K562 (cell line): ENCODE measurements around the gene COPE. TPM values are rescaled to one million over a fixed set of nuclear protein-coding genes. Genes with fewer than 3 reads are reported as not detected.
"Not testable (repeated sequence)": the region's sequence is repeated elsewhere in the genome, so short reads cannot be mapped to it uniquely, and the experiment has no call there.

Experiments used
- ATAC-seq: fragments of 200-7000 bp; cut with Tn5 transposase; 3 replicates; pipeline ENCODE4 v1.9.1; 2020; ENCODE audit warnings: moderate library complexity
- BruUV-seq: library from RNA; stranded (reverse); fragments of 400-500 nt; replicated peaks from 2 replicates; lab custom pipeline; 2021; lab: Mats Ljungman, UMichigan
- CTCF ChIA-PET: fragments of 300-600 bp; formaldehyde crosslinking; extraction: SDS; loops from one replicate; lab custom pipeline; 2021; ENCODE audit warnings: low intra/inter-chr PET ratio; lab: Yijun Ruan, JAX
- POLR2A ChIA-PET: fragments of 300-600, 350-650 bp; sonication (Branson Sonifier 250); formaldehyde crosslinking; extraction: SDS; loops from one replicate; lab custom pipeline; 2021; ENCODE audit warnings: antibody characterized with exemption, inconsistent platforms; lab: Yijun Ruan, JAX
- DNase-seq, 4 experiments: peaks; one replicate each; pipeline versions ENCODE4 v3.0.0 to v3.0.0-alpha.2; 2011 to 2018; ENCODE audit warnings: low spot score in 3 of 4, mixed read lengths in 3 of 4; ENCODE audit errors: extremely low read depth in 1 of 4
- FAIRE-seq: peaks from 2 replicates; lab custom pipeline; 2011; peaks lifted over from hg19 to GRCh38; lab: Jason Lieb, UNC
- H2AFZ ChIP-seq: 2 replicates; pipeline ENCODE4 v1.6.0; 2011; ENCODE audit warnings: low read depth, low read length, control low read depth, inconsistent platforms
- H3K27ac ChIP-seq: fragments of 200-600 bp; 3 replicates; pipeline ENCODE4 v1.8.0; 2011; ENCODE audit warnings: low read depth, mild to moderate bottlenecking, control low read depth, inconsistent platforms, low read length, moderate library complexity, mixed read lengths; ENCODE audit errors: extremely low read depth
- H3K27me3 ChIP-seq, 2 experiments: fragments of 300-600 bp in 1 of 2; 2 replicates in 1 of 2; 3 replicates in 1 of 2; pipeline versions ENCODE4 v1.6.0 to v1.8.0; 2011; ENCODE audit warnings: inconsistent platforms in 2 of 2, low read length in 2 of 2, mild to moderate bottlenecking in 1 of 2, mixed read lengths in 1 of 2, moderate library complexity in 1 of 2; ENCODE audit not compliant: control insufficient read depth in 2 of 2, insufficient read depth in 2 of 2
- H3K36me3 ChIP-seq: fragments of 300-600 bp; 3 replicates; pipeline ENCODE4 v1.8.0; 2011; ENCODE audit warnings: mild to moderate bottlenecking, low read length, inconsistent platforms; ENCODE audit not compliant: control insufficient read depth, insufficient read depth
- H3K4me1 ChIP-seq, 2 experiments: fragments of 200-600 bp in 1 of 2; replicated peaks in 1 of 2; 2 replicates in 1 of 2; 3 replicates in 1 of 2; pipeline versions ENCODE4 v1.5.1 to v1.8.0; 2011; ENCODE audit warnings: inconsistent platforms in 2 of 2, low read length in 2 of 2, mild to moderate bottlenecking in 1 of 2, mixed read lengths in 1 of 2, moderate library complexity in 1 of 2; ENCODE audit not compliant: control insufficient read depth in 2 of 2, insufficient read depth in 2 of 2
- H3K4me2 ChIP-seq: 2 replicates; pipeline ENCODE4 v1.6.1; 2011; ENCODE audit warnings: low read length, control low read depth, inconsistent platforms, mixed read lengths; ENCODE audit not compliant: insufficient read depth
- H3K4me3 ChIP-seq: fragments of 200-600 bp; sonication (generic), shearing (Covaris generic); 2 replicates; pipeline ENCODE4 v1.5.1; 2016; ENCODE audit warnings: control low read depth, inconsistent platforms
- H3K79me2 ChIP-seq: fragments of 200-600 bp; 3 replicates; pipeline ENCODE4 v1.8.0; 2011; ENCODE audit warnings: low read length, inconsistent platforms; ENCODE audit not compliant: control insufficient read depth, insufficient read depth
- H3K9ac ChIP-seq, 2 experiments: 2 replicates each; pipeline versions ENCODE4 v1.6.0 to v1.6.1; 2011; ENCODE audit warnings: low read depth in 2 of 2, low read length in 2 of 2, control low read depth in 1 of 2, inconsistent platforms in 1 of 2, mild to moderate bottlenecking in 1 of 2, mixed read lengths in 1 of 2; ENCODE audit not compliant: insufficient read depth in 1 of 2
- H3K9me1 ChIP-seq: one replicate; pipeline ENCODE4 v1.6.0; 2011; ENCODE audit warnings: inconsistent platforms, mild to moderate bottlenecking, low read length, moderate library complexity; ENCODE audit not compliant: control insufficient read depth, insufficient read depth
- H3K9me3 ChIP-seq: replicated peaks from 2 replicates; pipeline ENCODE4 v1.5.1; 2011; ENCODE audit warnings: low read depth, low read length, inconsistent platforms; ENCODE audit not compliant: control insufficient read depth, insufficient read depth
- H4K20me1 ChIP-seq: replicated peaks from 2 replicates; pipeline ENCODE4 v1.6.1; 2011; ENCODE audit warnings: low read length, inconsistent platforms, mixed read lengths; ENCODE audit not compliant: control insufficient read depth, insufficient read depth
- BCOR ChIP-seq: fragments of 450-650 bp; IDR thresholded peaks from 2 replicates; pipeline ENCODE4 v1.6.1; 2016
- CEBPB ChIP-seq: fragments of 450-650 bp; IDR thresholded peaks from 2 replicates; pipeline ENCODE4 v1.6.1; 2016; ENCODE audit warnings: missing genetic modification characterization, missing compliant biosample characterization
- CEBPG ChIP-seq, 3 experiments: fragments of 200-800 bp in 1 of 3; sonication (Bioruptor generic) in 1 of 3; sonication (generic) in 1 of 3; formaldehyde crosslinking in 1 of 3; IDR thresholded peaks in 2 of 3; conservative IDR thresholded peaks in 1 of 3; 2 replicates each; pipeline versions ENCODE4 v1.6.1 to v1.8.0; 2016 to 2022; ENCODE audit warnings: missing compliant biosample characterization in 2 of 3, missing genetic modification characterization in 2 of 3, mild to moderate bottlenecking in 1 of 3, missing genetic modification reagents in 1 of 3
- KDM1A ChIP-seq, 2 experiments: fragments of 450-650 bp; IDR thresholded peaks; 2 replicates each; pipeline ENCODE4 v1.6.1; 2016; ENCODE audit warnings: mild to moderate bottlenecking in 2 of 2
- RBM25 ChIP-seq: fragments of 200-400 bp; formaldehyde crosslinking; IDR thresholded peaks from 2 replicates; pipeline ENCODE4 v1.6.1; 2018; ENCODE audit warnings: low read length, low read depth, moderate library complexity; ENCODE audit not compliant: severe bottlenecking
- RFX7 ChIP-seq: fragments of 250-450 bp; sonication (Bioruptor Pico); IDR thresholded peaks from 2 replicates; pipeline ENCODE4 v1.5.1; 2021; ENCODE audit warnings: mild to moderate bottlenecking
- SMARCA5 ChIP-seq: fragments of 450-650 bp; IDR thresholded peaks from 2 replicates; pipeline ENCODE4 v1.6.1; 2016
- ZFP36 ChIP-seq: fragments of 150-350 bp; IDR thresholded peaks from 2 replicates; pipeline ENCODE4 v1.6.1; 2018; ENCODE audit warnings: low read length, low read depth; ENCODE audit not compliant: partially characterized antibody
- WGBS: fragments of 100-300 bp; shearing (Covaris generic); methylation state at CpG from one replicate; pipeline ENCODE4 v1.1.6; 2016; ENCODE audit warnings: low coverage, mixed read lengths; ENCODE audit not compliant: insufficient coverage; ENCODE audit errors: missing lambda C conversion rate; 5-methylcytosine and 5-hydroxymethylcytosine counted together
- in situ Hi-C: fragments of 300-500 bp; cut with MboI; formaldehyde crosslinking; loops from 4 replicates; pipeline ENCODE4 v1.15.0; 2018; ENCODE audit warnings: inconsistent platforms, mixed read lengths
- intact Hi-C: fragments of 100-400 bp; cut with micrococcal nuclease; formaldehyde crosslinking; loops from 2 replicates; pipeline ENCODE4 v1.14.2; 2022
- polyA plus RNA-seq, 8 experiments: library from polyadenylated mRNA; depleted of rRNA in 4 of 8; stranded (reverse) in 5 of 8; unstranded in 3 of 8; fragments of >200 nt; fragmentation: Nextera tagmentation in 2 of 8; fragmentation: Illumina TruSeq in 1 of 8; extraction: Ambion mirVana in 2 of 8; extraction: Trizol in 1 of 8; gene quantifications; 2 replicates each; pipeline versions ENCODE4 v1.2.1 to v1.2.3, GENCODE V29; 2011 to 2014; ENCODE audit warnings: inconsistent platforms in 1 of 8, missing spikeins in 1 of 8
- total RNA-seq, 7 experiments: library from RNA; depleted of rRNA in 6 of 7; stranded (reverse); fragments of >200 nt in 6 of 7; fragmentation: Illumina TruSeq in 2 of 7; extraction: Trizol in 2 of 7; gene quantifications; 2 replicates each; pipeline versions ENCODE4 v1.2.1 to v1.2.3, GENCODE V29; 2011 to 2021; ENCODE audit warnings: low replicate concordance in 1 of 7

Gene COPE
- total and polyA plus RNA-seq, 9 of the 15 experiments (the other 6 are each of a cell fraction or from before 2014, with no cell fraction given): 5.8 to 273 (median 147) TPM

DNA sequence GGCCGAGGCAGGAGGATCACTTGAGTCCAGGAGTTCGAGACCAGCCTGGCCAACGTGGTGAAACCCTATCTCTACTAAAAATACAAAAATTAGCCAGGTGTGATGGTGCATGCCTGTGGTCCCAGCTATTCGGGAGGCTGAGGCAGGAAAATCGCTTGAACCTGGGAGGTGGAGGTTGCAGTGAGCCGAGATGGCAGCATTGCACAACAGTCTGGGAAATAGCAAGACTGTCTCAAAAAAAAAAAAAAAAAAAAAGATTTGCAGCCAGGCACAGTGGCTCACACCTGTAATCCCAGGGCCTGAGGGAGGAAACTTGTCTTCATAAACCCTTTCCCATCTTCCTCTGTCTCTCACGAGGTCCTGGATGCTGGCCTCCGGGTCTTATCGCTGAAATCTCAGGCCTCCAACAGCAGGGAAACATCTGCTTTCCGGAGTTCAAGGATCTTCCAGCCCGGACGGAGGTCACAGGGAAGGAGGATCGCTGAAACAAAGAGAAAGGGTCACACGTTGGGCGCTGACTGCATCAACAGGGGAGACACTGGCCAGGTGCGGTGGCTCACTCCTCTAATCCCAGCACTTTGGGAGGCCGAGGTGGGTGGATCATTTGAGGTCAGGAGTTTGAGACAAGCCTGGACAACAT is 33.3 kb upstream of the COPE start:
- ATAC-seq, DNase-seq, BruUV-seq, intact Hi-C loops, H2AFZ ChIP-seq, H3K9me1 ChIP-seq, H3K27ac ChIP-seq, H3K4me2 ChIP-seq, H3K4me1 ChIP-seq, H4K20me1 ChIP-seq, H3K9me3 ChIP-seq, FAIRE-seq, H3K4me3 ChIP-seq, in situ Hi-C loops, H3K9ac ChIP-seq, H3K36me3 ChIP-seq, H3K79me2 ChIP-seq: not testable (repeated sequence)
- ChIA-PET CTCF (interaction anchor here (0.6 kb wide), 1 partner anchor 114 kb away, joined by 3 read pairs; no protein-coding TSS in a partner anchor), POLR2A (interaction anchor here (0.8 kb wide), 1 partner anchor 116 kb away, joined by 3 read pairs; no protein-coding TSS in a partner anchor)
- peaks cover 0 to 11% of the 10 kb centered on the region in 2 experiments; a peak in 1 of 5 replicates for H3K27me3 ChIP-seq
- TF ChIP-seq CEBPG (CRISPR knock-in tag; IDR thresholded peaks at IDR 0.05) (peak; percentile 38; the same call in 1 of the 2 replicates), CEBPG (tag; conservative IDR thresholded peaks at IDR 0.05 in 1 of 2, IDR thresholded peaks at IDR 0.05 in 1 of 2) (peak in 1 of 2 experiments; percentile 69; a peak in 2 of 4 replicates), CEBPB (tag) (peak; percentile 73)
- 3% methylated on average over 16 of the region's 17 CpGs for WGBS

DNA sequence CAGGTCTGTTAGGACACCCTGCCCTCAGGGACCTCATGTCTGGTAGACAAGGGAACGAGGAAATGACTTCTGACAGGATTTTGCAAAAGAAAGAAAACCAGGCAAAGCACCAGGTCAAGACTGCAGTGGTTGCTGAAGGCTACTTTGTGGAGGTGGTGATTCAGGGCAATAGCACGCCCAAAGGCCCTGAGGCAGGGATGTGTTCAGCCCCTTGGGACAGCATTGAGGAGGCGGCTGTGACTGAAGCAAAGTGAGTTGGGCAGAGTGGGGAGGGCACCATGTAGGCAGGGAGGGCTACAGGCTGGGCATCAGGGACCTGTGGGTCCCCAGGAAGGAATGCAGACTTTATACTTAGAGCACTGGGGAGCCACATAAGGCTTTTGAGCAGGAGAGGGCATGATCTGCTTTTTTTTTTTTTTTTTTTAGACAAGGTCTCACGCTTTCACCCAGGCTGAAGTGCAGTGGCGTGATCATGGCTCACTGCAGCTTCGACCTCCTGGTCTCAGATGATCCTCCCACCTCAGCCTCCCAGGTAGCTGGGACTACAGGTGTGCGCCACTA is 32.6 kb upstream of the COPE start:
- no peaks in the 10 kb centered on the region for H3K79me2 ChIP-seq
- CTCF ChIA-PET: no interaction called here
- BruUV-seq: no TSS peak
- in situ Hi-C loops: no loop called here
- no peak overlapping the region for H3K9ac ChIP-seq
- no peaks in the 10 kb centered on the region for H3K36me3 ChIP-seq
- H4K20me1 ChIP-seq: no peaks in the 10 kb centered on the region
- peaks cover 0 to 8% of the 10 kb centered on the region in 2 experiments; a peak in 2 of 5 replicates for H3K4me1 ChIP-seq
- no peak overlapping the region for H3K27ac ChIP-seq
- intact Hi-C loops: no loop called here
- H3K4me2 ChIP-seq: no peak overlapping the region
- ATAC-seq: no peak
- POLR2A ChIA-PET: no interaction called here
- no peak for FAIRE-seq
- peaks cover 0 to 12% of the 10 kb centered on the region in 2 experiments; a peak in 1 of 5 replicates for H3K27me3 ChIP-seq
- 17% methylated on average over 6 of the region's 7 CpGs for WGBS
- no peaks in the 10 kb centered on the region for H3K9me1 ChIP-seq
- H2AFZ ChIP-seq: no peak overlapping the region
- H3K4me3 ChIP-seq: no peak overlapping the region
- TF ChIP-seq BCOR: peak; percentile 65
- peak; percentile 91 for TF ChIP-seq SMARCA5
- TF ChIP-seq RFX7 (CRISPR knock-in tag): no peak
- peak; percentile 69 for TF ChIP-seq RBM25
- TF ChIP-seq KDM1A (IDR thresholded peaks at IDR 0.05): peak in 1 of 2 experiments; percentile 20; a peak in 2 of 4 replicates
- peak; percentile 41 for TF ChIP-seq ZFP36
- no peak for DNase-seq
- H3K9me3 ChIP-seq: no peaks in the 10 kb centered on the region
